ENCODE results near the gene EIF4E.

DNA sequence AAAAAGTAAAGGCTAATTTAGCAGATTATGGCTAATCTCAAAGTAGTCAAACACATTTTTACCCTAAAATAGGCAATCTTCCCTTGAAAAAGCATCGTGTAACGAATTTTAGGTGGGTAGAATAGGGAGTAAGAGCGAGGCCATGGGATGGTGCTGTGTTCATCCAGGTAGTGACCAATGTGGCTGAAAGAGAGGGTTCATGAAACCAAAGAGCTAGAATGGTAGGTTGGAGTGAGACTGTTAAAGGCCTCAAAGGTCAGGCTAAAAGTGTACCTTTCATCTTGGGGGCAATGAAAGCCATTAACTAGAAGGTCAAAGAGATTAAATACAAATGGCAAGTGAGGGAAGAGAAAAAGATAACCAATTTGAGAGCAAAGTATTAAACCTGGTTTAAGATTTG is 23.6 kb downstream of the EIF4E start:
- TF ChIP-seq EZH2 (IDR thresholded peaks at IDR 0.05; ENCODE audit: borderline replicate concordance, low read length) (no peak), CTCF (IDR thresholded peaks at IDR 0.05; ENCODE audit: low read length) (no peak)

Measured in OCI-LY1 (cell line).